HL-60 (cell line): ENCODE measurements around the gene PPIL1.

ENCODE experiments used
- GABPA ChIP-seq: IDR thresholded peaks from 2 replicates; pipeline ENCODE4 v1.6.1; 2012; ENCODE audit warnings: low read depth
- POLR2AphosphoS5 ChIP-seq: IDR thresholded peaks from 2 replicates; pipeline ENCODE4 v1.6.1; 2012; ENCODE audit warnings: low read depth
- SPI1 ChIP-seq: IDR thresholded peaks from 2 replicates; pipeline ENCODE4 v1.6.1; 2012; ENCODE audit warnings: low read depth, mild to moderate bottlenecking, borderline replicate concordance
- TF ChIP-seq, protein P1 (sequence below): IDR thresholded peaks from one replicate; pipeline ENCODE4 v1.5.1; 2011; ENCODE audit warnings: low read length, control low read depth, inconsistent platforms; ENCODE audit not compliant: insufficient read depth
- TF ChIP-seq, protein P2 (sequence below): IDR thresholded peaks from 2 replicates; pipeline ENCODE4 v1.6.1; 2012; ENCODE audit warnings: low read depth; ENCODE audit not compliant: insufficient replicate concordance

- TF ChIP-seq, protein P1, sequence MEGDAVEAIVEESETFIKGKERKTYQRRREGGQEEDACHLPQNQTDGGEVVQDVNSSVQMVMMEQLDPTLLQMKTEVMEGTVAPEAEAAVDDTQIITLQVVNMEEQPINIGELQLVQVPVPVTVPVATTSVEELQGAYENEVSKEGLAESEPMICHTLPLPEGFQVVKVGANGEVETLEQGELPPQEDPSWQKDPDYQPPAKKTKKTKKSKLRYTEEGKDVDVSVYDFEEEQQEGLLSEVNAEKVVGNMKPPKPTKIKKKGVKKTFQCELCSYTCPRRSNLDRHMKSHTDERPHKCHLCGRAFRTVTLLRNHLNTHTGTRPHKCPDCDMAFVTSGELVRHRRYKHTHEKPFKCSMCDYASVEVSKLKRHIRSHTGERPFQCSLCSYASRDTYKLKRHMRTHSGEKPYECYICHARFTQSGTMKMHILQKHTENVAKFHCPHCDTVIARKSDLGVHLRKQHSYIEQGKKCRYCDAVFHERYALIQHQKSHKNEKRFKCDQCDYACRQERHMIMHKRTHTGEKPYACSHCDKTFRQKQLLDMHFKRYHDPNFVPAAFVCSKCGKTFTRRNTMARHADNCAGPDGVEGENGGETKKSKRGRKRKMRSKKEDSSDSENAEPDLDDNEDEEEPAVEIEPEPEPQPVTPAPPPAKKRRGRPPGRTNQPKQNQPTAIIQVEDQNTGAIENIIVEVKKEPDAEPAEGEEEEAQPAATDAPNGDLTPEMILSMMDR: no peak
- TF ChIP-seq POLR2AphosphoS5 (no peak), GABPA (no peak), SPI1 (no peak)
- TF ChIP-seq, protein P2, sequence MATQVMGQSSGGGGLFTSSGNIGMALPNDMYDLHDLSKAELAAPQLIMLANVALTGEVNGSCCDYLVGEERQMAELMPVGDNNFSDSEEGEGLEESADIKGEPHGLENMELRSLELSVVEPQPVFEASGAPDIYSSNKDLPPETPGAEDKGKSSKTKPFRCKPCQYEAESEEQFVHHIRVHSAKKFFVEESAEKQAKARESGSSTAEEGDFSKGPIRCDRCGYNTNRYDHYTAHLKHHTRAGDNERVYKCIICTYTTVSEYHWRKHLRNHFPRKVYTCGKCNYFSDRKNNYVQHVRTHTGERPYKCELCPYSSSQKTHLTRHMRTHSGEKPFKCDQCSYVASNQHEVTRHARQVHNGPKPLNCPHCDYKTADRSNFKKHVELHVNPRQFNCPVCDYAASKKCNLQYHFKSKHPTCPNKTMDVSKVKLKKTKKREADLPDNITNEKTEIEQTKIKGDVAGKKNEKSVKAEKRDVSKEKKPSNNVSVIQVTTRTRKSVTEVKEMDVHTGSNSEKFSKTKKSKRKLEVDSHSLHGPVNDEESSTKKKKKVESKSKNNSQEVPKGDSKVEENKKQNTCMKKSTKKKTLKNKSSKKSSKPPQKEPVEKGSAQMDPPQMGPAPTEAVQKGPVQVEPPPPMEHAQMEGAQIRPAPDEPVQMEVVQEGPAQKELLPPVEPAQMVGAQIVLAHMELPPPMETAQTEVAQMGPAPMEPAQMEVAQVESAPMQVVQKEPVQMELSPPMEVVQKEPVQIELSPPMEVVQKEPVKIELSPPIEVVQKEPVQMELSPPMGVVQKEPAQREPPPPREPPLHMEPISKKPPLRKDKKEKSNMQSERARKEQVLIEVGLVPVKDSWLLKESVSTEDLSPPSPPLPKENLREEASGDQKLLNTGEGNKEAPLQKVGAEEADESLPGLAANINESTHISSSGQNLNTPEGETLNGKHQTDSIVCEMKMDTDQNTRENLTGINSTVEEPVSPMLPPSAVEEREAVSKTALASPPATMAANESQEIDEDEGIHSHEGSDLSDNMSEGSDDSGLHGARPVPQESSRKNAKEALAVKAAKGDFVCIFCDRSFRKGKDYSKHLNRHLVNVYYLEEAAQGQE: no peak
Measured at GRCh38 chr6:36840432-36841403, 33.9 kb downstream of the PPIL1 start.
